Progenitor cell of endocrine pancreas (in vitro differentiated cells): ENCODE data around the gene HNRNPA0. TPM values are rescaled to one million over a fixed set of nuclear protein-coding genes. Genes with fewer than 3 reads are reported as not detected.

Experiments used
- DNase-seq: peaks from one replicate; pipeline ENCODE4 v3.0.0; 2021; ENCODE audit warnings: low spot score; ENCODE audit not compliant: unreplicated experiment
- H3K27ac Mint-ChIP-seq: 2 replicates; pipeline ENCODE4 v1.8.0; 2021; ENCODE audit warnings: mild to moderate bottlenecking, moderate library complexity, mixed read lengths
- H3K27me3 Mint-ChIP-seq: 2 replicates; pipeline ENCODE4 v1.8.0; 2021; ENCODE audit warnings: mixed read lengths
- H3K36me3 Mint-ChIP-seq: 2 replicates; pipeline ENCODE4 v1.8.0; 2022; ENCODE audit warnings: mixed read lengths; ENCODE audit not compliant: insufficient read depth
- H3K4me1 Mint-ChIP-seq: 2 replicates; pipeline ENCODE4 v1.8.0; 2021; ENCODE audit warnings: low read depth, mixed read lengths
- H3K4me3 Mint-ChIP-seq: 2 replicates; pipeline ENCODE4 v1.8.0; 2021; ENCODE audit warnings: low read depth, mild to moderate bottlenecking, moderate library complexity, mixed read lengths
- H3K9me3 Mint-ChIP-seq: 2 replicates; pipeline ENCODE4 v1.8.0; 2021; ENCODE audit warnings: low read depth, mixed read lengths
- total RNA-seq: library from RNA; stranded (reverse); gene quantifications from 2 replicates; pipeline ENCODE4 v1.2.1, GENCODE V29; 2021
- TF ChIP-seq, protein P1 (sequence below): fragments of 200-600 bp; sonication (generic); IDR thresholded peaks from one replicate; pipeline ENCODE4 v1.5.0; 2021; ENCODE audit warnings: antibody characterized with exemption, mild to moderate bottlenecking; ENCODE audit not compliant: unreplicated experiment

Gene HNRNPA0
- total RNA-seq, 1 donor from 2014 or later: 82.6 TPM

DNA sequence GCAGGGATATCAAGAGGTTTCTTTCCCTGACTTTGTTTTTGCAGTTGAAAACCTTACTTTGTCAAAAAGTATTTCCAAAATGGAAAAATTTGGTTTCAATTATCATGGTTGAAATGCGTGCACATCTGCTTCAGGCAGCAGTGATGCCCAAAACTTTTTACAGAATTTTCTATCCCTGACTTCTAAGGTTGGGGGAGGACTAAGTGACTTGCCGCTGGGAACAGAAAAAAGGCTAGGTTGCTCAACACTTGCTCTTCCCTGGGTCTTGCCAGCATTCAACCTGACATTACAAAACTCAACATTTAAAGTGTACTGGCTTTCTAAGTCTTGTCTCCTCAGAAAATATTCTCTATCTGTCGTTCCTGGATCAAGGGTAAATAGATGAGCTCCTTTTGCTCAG lies 23.0 kb downstream of the HNRNPA0 start:
- TF ChIP-seq, protein P1, sequence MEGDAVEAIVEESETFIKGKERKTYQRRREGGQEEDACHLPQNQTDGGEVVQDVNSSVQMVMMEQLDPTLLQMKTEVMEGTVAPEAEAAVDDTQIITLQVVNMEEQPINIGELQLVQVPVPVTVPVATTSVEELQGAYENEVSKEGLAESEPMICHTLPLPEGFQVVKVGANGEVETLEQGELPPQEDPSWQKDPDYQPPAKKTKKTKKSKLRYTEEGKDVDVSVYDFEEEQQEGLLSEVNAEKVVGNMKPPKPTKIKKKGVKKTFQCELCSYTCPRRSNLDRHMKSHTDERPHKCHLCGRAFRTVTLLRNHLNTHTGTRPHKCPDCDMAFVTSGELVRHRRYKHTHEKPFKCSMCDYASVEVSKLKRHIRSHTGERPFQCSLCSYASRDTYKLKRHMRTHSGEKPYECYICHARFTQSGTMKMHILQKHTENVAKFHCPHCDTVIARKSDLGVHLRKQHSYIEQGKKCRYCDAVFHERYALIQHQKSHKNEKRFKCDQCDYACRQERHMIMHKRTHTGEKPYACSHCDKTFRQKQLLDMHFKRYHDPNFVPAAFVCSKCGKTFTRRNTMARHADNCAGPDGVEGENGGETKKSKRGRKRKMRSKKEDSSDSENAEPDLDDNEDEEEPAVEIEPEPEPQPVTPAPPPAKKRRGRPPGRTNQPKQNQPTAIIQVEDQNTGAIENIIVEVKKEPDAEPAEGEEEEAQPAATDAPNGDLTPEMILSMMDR: no peak
- Mint-ChIP-seq H3K4me3 (no peak overlapping the region), H3K4me1 (no peaks in the 10 kb centered on the region), H3K27me3 (no peaks in the 10 kb centered on the region), H3K27ac (no peak overlapping the region), H3K36me3 (no peaks in the 10 kb centered on the region), H3K9me3 (no peaks in the 10 kb centered on the region)
- DNase-seq: no peak

- H3K4me3 Mint-ChIP-seq: no peak overlapping the region
- no peaks in the 10 kb centered on the region for H3K9me3 Mint-ChIP-seq
- no peak for DNase-seq
- no peaks in the 10 kb centered on the region for H3K36me3 Mint-ChIP-seq
- no peaks in the 10 kb centered on the region for H3K4me1 Mint-ChIP-seq
- TF ChIP-seq, protein P1: no peak
- H3K27me3 Mint-ChIP-seq: no peaks in the 10 kb centered on the region
- no peak overlapping the region for H3K27ac Mint-ChIP-seq
Observed at GRCh38 chr5:137730336-137730735, 23.8 kb downstream of the HNRNPA0 start.

- Mint-ChIP-seq H3K9me3 (no peaks in the 10 kb centered on the region), H3K36me3 (no peaks in the 10 kb centered on the region), H3K27me3 (no peaks in the 10 kb centered on the region), H3K27ac (no peak overlapping the region), H3K4me1 (no peaks in the 10 kb centered on the region), H3K4me3 (no peak overlapping the region)
- DNase-seq: no peak
- TF ChIP-seq, protein P1: peak; percentile 15
Observed at GRCh38 chr5:137728048-137728447, 26.1 kb downstream of the HNRNPA0 start.

DNA sequence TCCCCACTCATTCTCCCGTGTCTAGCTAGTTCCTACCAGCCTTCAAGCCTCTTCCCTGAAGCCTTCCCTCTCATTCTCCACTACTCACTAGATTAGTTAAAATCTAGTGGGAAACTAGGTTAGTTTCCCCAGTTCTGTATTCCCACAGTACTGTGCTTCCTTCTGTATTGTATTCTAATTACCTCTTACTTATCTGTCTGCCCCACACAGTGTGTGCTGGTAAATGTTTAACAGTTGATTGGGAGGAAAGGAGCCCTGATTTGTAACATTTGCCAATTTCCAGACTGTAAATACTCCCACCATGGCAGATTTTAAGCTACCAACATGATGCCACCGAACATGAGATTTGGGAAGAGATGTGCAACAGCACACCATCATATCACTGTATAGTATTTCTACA lies 26.5 kb downstream of the HNRNPA0 start:
- Mint-ChIP-seq H3K27me3 (no peaks in the 10 kb centered on the region), H3K4me3 (no peak overlapping the region), H3K36me3 (no peaks in the 10 kb centered on the region), H3K27ac (no peak overlapping the region), H3K4me1 (no peaks in the 10 kb centered on the region), H3K9me3 (no peaks in the 10 kb centered on the region)
- no peak for DNase-seq
- TF ChIP-seq, protein P1: no peak

GRCh38 chr5:137724251-137724650 lies 29.9 kb downstream of the HNRNPA0 start:
- Mint-ChIP-seq H3K4me1 (peaks cover 6% of the 10 kb centered on the region), H3K36me3 (peaks cover 3% of the 10 kb centered on the region)

More at GRCh38 chr5:137724251-137724650, 29.9 kb downstream of the HNRNPA0 start:
- Mint-ChIP-seq H3K27ac (no peak overlapping the region), H3K27me3 (no peaks in the 10 kb centered on the region), H3K9me3 (no peaks in the 10 kb centered on the region), H3K4me3 (no peak overlapping the region)
- DNase-seq: no peak
- TF ChIP-seq, protein P1: no peak
